NCI-H1436 treated with DMSO at 0.1 percent for 48 hours (cell line): ENCODE data around the gene ATP8A2.
"Not testable (repeated sequence)": the region's sequence is repeated elsewhere in the genome, so short reads cannot be mapped to it uniquely, and the experiment has no call there.

Experiments
- DNase-seq: peaks from one replicate; lab custom pipeline; 2025; lab: John Stamatoyannopoulos, UW

The ATP8A2 gene

DNA sequence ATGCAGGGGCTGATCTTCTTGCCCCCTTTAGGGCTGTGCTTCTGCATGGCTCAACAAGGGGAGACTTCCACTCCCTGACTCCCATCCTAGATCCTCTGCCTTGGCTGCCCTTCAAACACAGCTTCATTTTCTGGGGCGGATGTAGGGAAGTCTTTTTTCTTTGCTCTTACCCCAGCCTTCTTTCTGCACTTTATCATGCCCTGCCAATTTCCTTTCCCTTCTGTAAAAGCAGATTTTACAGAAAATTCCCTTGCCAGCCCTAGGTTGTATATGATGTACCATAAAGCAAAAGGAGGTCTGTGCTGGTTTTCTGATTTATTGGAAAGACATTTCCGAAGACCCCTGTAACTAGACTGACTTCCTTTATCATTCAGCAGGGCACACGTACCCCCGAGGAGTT, 396.6 kb downstream of the ATP8A2 start:
- no peak for DNase-seq

DNA sequence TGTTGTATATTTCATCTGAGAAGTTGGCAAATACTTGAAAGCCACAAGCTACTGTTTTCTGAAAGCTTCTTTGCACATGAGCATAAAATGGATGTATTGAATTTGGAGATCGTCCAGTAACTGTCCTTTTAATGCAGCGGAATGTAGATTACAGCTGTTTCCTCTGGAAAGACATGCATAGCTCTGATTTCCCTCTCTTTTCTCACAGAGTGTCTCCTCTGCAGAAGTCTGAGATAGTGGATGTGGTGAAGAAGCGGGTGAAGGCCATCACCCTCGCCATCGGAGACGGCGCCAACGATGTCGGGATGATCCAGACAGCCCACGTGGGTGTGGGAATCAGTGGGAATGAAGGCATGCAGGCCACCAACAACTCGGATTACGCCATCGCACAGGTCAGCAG, 397.1 kb downstream of the ATP8A2 start:
- no peak for DNase-seq

DNA sequence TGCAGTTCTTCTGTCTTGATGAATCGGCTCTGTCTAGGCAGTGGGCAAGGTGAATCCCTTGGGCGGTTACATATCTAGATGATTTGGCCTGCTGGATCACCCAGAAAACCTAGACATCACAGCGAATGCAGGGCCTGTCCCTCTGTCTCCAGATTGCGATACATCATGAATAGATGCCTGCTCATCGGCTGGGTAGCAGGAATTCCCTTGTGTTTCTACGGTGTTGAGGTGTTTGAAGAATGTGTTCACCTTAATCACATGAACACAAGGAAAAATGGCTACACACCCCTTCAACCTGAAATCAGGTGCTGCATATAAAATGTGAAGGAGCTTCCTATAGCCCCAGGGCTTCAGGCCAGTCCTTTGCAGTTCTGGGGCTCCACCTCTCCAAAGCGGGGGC, 398.8 kb downstream of the ATP8A2 start:
- DNase-seq, result no peak

DNA sequence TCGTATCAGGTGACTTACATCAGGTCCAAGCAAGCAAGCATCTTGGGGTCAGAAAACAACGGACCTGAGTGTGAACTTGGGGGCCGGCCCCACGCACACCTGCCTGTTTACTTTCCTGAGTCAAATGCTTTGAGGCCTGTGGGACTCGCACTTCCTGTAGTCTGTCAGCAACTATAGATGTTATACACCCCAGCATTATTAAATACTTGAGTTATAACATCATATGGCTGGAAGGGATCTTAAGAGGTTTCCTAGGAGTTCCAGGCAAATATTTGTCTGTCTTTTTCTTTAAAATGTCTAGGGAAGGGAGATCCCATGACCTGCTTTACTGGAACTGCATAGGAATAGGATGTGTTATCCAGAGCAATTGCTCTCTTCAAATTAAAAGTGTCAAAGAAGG, 399.4 kb downstream of the ATP8A2 start:
- DNase-seq, result no peak

DNA sequence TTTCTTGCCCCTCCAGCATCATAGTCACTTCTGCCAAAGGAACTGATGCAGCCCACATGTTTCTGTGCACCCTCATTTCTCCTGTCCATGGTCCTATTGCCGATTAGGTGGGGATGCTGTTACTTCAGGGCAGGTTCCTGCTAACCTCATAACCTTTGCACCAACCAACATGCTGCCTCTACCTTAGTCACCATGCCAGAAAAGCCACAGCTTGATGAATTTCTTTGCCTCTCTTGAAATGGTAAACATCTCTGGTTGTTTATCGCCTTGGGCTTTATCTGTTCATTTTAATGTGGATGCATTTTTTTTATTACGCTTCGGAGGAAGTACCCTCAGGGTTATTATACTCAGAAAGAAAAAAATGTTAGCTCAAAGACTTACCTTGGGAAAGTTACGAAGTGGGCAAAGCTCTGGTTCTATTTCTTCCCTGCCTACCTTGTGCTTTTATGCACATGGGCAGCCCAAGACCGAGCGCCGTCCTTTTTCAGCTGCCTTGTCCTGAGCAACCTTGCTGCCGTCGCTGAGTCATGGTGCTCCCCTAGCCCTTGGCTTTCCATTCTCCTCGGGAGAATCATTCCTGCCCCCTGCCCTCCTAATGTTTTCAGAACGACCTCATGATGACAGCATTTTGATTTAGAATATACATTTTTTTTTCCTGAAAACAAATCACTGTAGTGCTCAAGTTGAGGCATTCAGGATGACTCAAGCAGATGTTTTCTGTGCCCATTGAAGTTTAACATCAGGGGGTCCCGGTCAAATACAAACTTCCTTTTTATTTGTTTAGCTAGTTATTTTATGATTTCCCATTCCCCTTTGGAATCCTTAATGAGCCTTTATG, 400.1 kb downstream of the ATP8A2 start:
- no peak for DNase-seq

DNA sequence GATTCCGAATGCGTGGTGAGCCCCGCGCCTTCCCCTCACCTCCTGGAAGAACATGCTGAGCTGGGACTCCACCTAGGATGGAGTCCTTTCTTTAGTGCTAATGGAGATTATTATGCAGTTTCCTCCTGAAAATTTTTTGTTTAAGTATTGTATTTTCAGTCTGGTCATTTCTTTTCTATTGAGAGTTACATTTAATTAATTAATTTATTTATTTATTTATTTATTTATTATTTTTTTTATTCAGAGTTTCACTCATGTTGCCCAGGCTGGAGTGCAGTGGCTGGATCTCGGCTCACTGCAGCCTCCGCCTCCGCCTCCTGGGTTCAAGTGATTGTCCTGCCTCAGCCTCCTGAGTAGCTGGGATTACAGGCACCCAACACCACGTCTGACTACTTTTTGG, 400.8 kb downstream of the ATP8A2 start:
- DNase-seq, result not testable (repeated sequence)

DNA sequence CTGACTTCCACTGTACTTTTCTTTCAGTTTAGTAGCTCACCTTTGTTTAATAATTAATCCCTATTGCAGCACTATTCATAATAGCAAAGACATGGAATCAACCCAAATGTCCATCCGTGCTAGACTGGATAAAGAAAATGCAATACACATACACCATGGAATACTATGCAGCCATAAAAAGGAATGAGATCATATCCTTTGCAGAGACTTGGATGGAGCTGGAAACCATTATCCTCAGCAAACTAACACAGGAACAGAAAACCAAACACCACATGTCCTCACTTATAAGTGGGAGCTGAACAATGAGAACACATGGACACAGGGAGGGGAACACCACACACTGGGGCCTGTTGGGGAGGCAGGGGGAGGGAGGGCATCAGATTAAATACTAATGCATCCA, 402.3 kb downstream of the ATP8A2 start:
- DNase-seq, result not testable (repeated sequence)

DNA sequence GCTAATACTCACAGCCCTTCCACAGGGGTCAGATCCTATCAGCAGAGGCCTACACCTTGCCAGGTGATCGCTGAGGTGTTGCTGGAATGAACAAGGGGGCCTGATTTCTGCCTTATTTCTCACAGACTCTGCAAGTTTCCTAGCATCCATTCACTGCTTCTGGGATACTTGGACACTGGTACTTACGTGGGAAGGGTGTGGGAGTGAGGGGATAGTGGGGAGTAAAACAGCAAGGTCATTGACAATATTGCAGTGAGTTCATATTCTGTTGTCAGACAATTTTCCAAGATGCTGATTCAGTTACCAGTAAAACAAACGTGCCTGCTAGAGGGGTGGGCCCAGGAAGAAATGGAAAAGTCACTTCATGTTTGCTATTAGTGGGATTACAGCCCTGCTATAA, 403.5 kb downstream of the ATP8A2 start:
- no peak for DNase-seq

DNA sequence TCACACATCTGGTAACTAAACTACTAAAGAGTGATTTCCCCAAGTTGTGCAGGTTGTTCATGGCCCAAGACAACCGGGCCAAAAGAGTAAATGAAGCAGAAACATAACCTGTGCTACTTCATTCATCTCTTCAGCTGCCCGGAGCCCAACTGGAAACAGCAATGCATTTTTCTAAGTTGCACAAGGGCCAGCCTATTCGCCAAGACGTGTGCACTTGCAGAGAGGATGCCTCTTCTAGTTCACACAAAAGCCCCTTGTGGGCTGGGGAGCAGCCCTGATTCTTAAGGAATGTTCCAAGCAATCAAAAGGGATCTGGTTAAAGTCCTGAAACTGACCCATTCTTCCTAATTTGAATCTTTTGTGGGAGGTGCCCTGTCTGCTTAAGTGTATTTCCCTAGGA, 404.2 kb downstream of the ATP8A2 start:
- DNase-seq, result no peak

DNA sequence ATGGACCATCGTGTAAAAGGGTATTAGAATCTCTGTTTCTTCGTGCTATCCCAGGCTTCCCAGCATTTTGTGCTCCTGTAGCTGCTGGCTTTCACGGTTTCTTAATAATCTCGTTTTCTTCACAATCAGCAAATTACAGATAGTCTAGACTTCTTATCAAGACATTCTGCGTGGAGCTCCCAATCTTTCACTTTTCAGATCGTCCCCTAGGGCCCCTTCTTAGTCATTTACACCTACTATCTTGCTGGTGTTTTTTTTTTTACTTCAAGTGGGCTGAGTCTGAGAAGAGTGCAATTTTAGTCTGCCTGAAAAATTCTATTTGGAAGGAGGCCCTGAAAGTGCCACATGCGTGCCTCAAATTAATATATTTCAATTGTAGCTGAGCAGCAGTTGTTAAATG, 404.9 kb downstream of the ATP8A2 start:
- no peak for DNase-seq

DNA sequence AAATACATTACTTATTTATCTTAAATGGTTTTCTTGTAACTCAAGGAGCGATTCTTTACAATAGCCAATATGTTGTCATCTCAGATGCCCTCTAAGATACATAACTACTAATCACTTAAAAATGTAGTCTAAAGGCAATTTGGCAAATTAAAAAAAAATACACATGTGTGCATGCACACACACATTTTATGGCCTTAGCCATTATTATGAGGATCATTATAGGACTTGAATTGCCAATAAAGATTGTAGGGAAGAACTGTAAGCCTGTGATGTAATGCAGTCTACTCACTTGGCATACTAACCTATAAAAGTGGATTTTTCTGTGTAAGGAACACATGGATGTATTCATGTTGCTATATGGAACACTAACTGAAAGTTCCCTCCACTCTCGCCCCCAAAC, 405.7 kb downstream of the ATP8A2 start:
- no peak for DNase-seq

DNA sequence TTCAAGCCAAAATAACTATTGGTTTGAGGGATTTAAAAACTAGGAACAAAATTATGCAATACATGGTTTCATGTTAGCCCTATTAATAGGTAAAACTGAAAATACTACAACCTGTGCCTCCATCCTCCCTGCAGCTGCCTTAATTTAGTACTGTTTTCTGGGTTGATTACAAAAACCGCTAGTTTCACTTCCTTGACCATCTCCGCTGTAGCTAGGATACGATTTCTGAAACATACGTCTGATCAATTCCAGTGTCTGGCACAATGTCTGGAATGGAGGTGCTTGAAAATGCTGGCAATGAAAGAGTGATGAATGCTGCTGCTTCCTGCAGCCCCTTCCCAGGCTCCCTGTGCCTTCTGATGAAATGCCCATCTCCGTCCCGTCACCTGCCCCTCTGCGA, 406.6 kb downstream of the ATP8A2 start:
- DNase-seq, result no peak

DNA sequence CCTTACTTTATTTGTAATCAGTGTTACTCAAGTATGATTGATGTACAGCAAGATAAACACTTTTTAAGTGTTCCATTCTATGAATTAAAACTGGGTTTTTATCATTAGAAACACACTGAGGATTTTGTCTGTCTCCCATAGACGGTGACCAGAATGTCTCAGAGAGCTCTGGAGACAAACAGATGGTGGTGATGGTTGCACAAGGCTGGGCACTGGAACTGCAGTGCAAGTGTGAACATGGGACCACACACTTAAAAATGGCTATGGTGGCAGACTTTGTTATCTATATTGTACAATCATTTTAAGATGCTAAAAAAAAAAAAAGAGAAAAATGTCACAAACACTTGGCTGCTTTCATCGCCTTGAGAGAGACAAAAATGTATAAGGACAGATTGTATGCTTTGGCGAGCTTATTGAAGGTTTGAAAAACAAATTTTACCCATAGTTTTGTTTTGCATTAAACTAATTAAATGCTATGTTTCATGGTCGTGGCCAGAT, 407.1 kb downstream of the ATP8A2 start:
- DNase-seq, result no peak

DNA sequence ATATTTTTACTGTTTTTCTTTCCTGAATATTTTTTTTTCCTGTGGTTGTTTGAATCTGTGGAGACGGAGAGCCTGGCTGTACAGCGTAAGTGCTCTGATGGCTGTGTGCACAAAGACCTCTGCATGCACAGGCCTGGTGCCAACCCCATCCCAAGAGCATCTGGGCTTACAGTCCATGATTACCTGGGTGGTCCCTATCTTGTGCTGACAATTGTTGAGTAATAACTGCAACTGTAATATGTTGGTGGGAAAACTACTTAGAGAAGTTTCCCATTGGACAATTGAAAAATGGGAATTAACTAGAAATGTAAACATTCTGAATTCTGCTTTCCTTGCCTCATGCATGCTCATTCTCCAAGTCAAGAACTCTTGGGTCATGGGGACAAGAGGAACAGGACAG, 411.3 kb downstream of the ATP8A2 start:
- no peak for DNase-seq

DNA sequence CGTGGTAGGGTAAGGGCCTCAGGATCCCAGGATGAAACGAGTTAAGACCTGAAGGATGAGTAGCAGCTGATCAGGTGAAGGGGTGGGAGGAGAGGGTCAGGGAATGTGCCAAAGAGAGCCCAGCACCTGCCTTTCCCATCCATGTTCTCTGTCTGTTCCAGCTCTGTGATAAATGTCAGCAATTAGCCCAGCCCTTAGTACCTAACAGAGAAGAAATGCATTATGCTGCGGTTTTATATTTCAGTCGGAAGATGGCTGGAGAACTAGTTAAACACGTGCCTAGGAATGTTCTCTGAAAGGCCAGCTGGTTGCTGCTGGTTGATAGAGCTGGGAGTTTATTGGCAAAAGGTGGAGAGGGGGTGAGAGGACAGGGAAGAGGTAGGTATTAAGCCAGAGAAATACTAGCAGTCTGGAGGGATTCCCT, 411.8 kb downstream of the ATP8A2 start:
- no peak for DNase-seq

DNA sequence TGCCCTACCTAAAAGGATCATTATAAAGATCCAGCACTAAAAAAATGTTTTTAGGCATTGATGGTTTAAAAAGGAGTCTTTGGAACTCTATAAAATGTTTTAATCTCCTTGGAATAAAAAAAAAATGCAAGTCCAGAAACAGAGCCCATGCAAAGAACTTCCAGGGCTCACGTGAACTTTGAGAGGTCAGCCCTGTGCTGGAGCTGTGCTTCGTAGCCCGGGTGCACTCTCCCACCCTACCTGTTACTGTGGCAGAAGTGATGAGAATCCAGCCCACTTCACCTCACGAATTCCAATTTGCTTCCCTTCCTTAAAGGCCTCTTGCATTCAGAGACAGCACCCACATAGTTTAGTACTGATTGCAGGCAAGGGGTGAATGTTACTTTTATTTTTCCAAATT, 412.3 kb downstream of the ATP8A2 start:
- no peak for DNase-seq

DNA sequence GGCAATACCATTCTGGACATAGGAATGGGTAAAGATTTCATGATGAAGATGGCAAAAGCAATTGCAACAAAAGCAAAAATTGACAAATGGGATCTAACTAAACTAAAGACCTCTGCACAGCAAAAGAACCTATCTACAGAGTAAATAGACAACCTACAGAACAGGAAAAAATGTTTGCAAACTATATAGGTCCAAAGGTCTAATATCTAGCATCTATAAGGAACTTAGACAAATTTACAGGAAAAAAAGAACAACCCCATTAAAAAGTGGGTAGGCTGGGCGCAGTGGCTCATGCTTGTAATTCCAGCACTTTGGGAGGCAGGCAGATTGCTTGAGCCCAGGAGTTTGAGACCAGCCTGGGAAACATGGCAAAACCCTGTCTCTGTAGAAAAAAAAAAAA, 418.4 kb downstream of the ATP8A2 start:
- not testable (repeated sequence) for DNase-seq

DNA sequence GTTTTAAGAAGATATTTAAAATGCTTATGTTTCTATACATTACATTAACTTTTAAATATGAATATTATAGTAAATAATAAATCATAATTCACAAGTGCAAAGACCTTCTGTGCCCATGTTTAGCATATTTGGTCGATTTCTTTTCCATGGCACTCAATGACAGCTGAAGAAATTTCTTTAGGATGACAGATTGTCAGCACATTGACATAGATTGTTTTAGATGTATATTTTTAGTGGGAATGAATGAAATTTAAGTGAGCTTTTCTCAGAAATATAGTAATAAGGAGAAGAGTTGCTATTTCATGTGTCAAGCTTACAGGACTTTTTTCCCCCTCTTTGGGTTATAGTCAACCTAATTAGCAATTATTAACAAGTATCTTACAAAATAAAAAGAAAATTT, 423.5 kb downstream of the ATP8A2 start:
- no peak for DNase-seq

DNA sequence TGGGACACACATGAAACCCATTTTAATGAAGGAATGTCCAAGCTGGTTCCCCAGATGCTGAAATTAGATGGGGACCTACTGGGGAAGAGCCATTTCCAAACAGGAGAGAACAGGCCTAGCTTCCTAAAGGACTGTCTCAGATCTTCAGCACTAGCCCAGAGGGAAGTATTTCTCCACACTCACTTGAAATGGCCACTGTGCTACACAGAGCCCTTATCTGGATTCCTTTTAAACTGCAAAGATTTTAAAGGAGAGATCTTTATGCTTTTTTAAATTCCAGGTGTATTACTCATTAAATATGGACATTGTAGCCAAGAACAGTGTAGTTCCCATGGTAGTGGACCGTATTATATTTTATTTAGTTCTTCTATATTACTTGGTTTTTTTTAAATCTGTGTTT, 424.7 kb downstream of the ATP8A2 start:
- DNase-seq, result no peak

DNA sequence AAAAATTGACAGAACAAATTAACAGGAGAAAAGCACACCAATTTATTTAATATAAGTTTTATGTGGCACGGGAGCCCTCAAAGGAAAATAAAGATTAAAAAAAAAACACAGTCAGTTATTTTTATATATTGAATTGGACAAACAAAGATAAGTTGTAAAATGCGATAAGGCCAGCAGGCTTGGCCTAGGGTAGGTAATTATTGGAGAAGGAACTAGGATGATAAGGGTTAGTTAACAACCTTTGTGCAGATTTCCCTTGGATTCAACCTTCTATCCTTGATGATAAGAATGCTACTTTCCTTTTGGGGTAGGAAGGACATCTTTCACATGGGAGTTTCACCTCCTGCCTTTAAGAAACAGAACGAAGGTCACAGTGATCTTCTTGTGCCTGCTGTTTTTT, 427.2 kb downstream of the ATP8A2 start:
- no peak for DNase-seq

DNA sequence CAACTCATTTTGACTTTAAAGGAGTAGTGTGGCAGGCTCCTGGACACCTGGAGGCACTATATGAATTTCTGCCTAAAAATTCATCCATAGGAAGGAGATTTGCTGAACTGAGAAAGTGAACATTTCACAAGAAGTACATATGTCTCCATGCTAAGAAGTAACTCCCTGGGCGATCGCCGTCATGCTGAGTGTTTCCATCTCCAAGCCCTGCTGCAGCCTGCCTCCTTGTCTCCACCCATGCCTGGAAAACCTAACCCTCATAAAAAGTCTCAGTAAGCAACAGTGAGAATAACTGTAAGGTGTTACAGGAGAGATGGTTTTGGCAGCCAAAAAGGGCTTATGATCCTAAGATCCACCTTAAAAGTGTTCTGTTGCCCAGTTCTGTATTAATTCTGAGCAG, 428.7 kb downstream of the ATP8A2 start:
- DNase-seq, result no peak

DNA sequence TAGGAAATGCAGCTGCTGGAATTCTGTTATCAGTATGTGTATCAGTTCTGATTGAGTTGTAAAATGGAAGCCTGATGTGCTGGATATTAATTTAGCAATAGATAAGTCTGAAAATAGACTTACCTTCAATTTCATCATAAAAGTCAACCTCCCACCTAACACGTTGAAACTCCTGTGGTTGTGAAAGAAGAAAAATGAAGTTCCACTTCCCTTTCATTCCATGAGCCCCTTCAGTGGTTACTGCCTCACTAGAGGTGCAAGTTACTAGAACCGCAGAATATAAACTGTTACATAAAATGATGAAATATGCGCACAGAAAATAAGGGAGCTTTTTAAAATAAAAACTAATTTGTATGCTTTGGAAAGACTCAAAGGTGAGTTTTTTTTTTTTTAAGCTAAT, 430.8 kb downstream of the ATP8A2 start:
- DNase-seq, result no peak

DNA sequence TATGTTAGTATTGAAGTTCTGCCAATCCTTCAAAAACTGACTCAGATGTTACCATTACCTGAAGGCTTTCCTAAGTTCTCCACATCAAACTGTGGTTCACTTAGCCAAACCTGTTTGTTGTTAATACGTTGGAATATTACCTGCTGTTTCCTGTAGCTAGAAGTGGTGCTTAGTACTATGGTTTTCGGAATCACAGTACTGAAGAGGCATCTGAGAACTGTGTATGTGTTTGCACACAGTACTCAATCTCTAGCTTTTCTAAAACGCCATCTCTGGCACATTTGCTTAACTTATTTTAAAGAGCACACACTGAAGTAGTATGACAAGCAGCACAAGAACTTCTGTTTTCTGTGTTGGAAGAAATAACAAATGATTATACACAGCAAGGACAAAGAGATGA, 431.9 kb downstream of the ATP8A2 start:
- DNase-seq, result no peak
